ENCODE results near the gene GABRB1. TPM values are rescaled to one million over a fixed set of nuclear protein-coding genes. Genes with fewer than 3 reads are reported as not detected.

Gene GABRB1
- total and polyA plus RNA-seq, 2 experiments from 2014 or later: 0.26 to 0.97 TPM

GRCh38 chr4:47326025-47326424 is 294.7 kb downstream of the GABRB1 start:
- TF ChIP-seq, protein P1, sequence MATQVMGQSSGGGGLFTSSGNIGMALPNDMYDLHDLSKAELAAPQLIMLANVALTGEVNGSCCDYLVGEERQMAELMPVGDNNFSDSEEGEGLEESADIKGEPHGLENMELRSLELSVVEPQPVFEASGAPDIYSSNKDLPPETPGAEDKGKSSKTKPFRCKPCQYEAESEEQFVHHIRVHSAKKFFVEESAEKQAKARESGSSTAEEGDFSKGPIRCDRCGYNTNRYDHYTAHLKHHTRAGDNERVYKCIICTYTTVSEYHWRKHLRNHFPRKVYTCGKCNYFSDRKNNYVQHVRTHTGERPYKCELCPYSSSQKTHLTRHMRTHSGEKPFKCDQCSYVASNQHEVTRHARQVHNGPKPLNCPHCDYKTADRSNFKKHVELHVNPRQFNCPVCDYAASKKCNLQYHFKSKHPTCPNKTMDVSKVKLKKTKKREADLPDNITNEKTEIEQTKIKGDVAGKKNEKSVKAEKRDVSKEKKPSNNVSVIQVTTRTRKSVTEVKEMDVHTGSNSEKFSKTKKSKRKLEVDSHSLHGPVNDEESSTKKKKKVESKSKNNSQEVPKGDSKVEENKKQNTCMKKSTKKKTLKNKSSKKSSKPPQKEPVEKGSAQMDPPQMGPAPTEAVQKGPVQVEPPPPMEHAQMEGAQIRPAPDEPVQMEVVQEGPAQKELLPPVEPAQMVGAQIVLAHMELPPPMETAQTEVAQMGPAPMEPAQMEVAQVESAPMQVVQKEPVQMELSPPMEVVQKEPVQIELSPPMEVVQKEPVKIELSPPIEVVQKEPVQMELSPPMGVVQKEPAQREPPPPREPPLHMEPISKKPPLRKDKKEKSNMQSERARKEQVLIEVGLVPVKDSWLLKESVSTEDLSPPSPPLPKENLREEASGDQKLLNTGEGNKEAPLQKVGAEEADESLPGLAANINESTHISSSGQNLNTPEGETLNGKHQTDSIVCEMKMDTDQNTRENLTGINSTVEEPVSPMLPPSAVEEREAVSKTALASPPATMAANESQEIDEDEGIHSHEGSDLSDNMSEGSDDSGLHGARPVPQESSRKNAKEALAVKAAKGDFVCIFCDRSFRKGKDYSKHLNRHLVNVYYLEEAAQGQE (IDR thresholded peaks at IDR 0.05; ENCODE audit: unreplicated experiment): no peak
- TF ChIP-seq CTCF (conservative IDR thresholded peaks at IDR 0.05; ENCODE audit: low read depth in 2 of 2): no peak
- TF ChIP-seq NANOG (IDR thresholded peaks at IDR 0.05; ENCODE audit: borderline replicate concordance): no peak
- no peak for TF ChIP-seq CREB1 (CRISPR knock-in tag; IDR thresholded peaks at IDR 0.05; ENCODE audit: low read depth)
- TF ChIP-seq EZH2 (IDR thresholded peaks at IDR 0.05; ENCODE audit: low read depth, unreplicated experiment): no peak
- no peak for TF ChIP-seq STAT1 (IDR thresholded peaks at IDR 0.05; ENCODE audit: unreplicated experiment)
- no peak for TF ChIP-seq EZH2phosphoT487 (IDR thresholded peaks at IDR 0.05; ENCODE audit: unreplicated experiment)
- TF ChIP-seq POLR2AphosphoS5 (IDR thresholded peaks at IDR 0.05; ENCODE audit: low read depth): no peak
- no peak for TF ChIP-seq ZNF331 (CRISPR knock-in tag; IDR thresholded peaks at IDR 0.05; ENCODE audit: low read depth)
- TF ChIP-seq ZNF114 (CRISPR knock-in tag; IDR thresholded peaks at IDR 0.05): no peak
- TF ChIP-seq, protein P2, sequence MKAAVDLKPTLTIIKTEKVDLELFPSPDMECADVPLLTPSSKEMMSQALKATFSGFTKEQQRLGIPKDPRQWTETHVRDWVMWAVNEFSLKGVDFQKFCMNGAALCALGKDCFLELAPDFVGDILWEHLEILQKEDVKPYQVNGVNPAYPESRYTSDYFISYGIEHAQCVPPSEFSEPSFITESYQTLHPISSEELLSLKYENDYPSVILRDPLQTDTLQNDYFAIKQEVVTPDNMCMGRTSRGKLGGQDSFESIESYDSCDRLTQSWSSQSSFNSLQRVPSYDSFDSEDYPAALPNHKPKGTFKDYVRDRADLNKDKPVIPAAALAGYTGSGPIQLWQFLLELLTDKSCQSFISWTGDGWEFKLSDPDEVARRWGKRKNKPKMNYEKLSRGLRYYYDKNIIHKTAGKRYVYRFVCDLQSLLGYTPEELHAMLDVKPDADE (IDR thresholded peaks at IDR 0.05): no peak
- no peak for TF ChIP-seq JUNB (IDR thresholded peaks at IDR 0.05; ENCODE audit: unreplicated experiment)
- no peak for TF ChIP-seq ZNF462 (CRISPR knock-in tag; IDR thresholded peaks at IDR 0.05)
- H3K4me1 ChIP-seq (ENCODE audit: insufficient read depth): no peaks in the 10 kb centered on the region
- Mint-ChIP-seq H3K27ac (no peak overlapping the region), H3K36me3 (ENCODE audit: low read depth) (no peaks in the 10 kb centered on the region), H3K9me3 (no peaks in the 10 kb centered on the region), H3K4me3 (no peak overlapping the region), H3K27me3 (ENCODE audit: insufficient read depth, low read depth, poor library complexity) (no peaks in the 10 kb centered on the region), H3K4me1 (no peaks in the 10 kb centered on the region)
- no peaks in the 10 kb centered on the region for H3K79me2 ChIP-seq (replicated peaks; ENCODE audit: insufficient read depth)
- no peaks in the 10 kb centered on the region for H4K20me1 ChIP-seq (replicated peaks; ENCODE audit: insufficient read depth)
- no peaks in the 10 kb centered on the region for H3K9me2 ChIP-seq (ENCODE audit: insufficient read depth)
- ATAC-seq: no peak
- H3K4me3 ChIP-seq: no peak overlapping the region
- no peak for DNase-seq (ENCODE audit: low spot score)
- no peaks in the 10 kb centered on the region for H3K36me3 ChIP-seq (ENCODE audit: insufficient read depth)
- H2AFZ ChIP-seq: no peak overlapping the region
- no peak overlapping the region for H3K4me2 ChIP-seq
- no peaks in the 10 kb centered on the region for H3K27me3 ChIP-seq (ENCODE audit: insufficient read depth)
- no peaks in the 10 kb centered on the region for H3F3A ChIP-seq (replicated peaks; ENCODE audit: low read depth)
- no peak overlapping the region for H3K27ac ChIP-seq (ENCODE audit: low read depth)

Measured in GM23338 (cell line).